GM10847 (cell line): ENCODE data around the gene IQCE.

Experiments used
- POLR2A ChIP-seq: IDR thresholded peaks from 2 replicates; pipeline ENCODE4 v1.6.1; 2011; ENCODE audit not compliant: insufficient read length; ENCODE audit errors: extremely low read depth

The IQCE gene

DNA sequence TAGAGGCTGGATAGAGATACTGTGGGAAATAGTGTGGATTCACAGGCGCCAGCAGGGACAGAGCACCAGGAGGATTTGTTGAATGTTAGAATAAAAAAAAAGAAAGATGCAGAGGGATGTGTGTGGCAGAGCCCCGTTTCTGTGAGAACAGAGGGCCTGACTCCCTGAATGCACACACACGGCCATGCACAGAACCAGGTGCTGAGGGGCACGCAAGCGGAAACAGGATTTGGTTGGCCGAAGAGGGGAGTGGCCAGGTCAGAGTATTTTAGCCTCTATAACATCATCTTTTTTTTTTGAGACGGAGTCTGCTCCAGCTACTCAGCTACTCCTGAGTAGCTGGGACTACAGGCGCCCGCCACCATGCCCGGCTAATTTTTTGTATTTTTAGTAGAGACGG, 21.9 kb downstream of the IQCE start:
- TF ChIP-seq POLR2A, result no peak

GRCh38 chr7:2582006-2582735, 23.4 kb downstream of the IQCE start:
- TF ChIP-seq POLR2A, result no peak

GRCh38 chr7:2583798-2584580, 25.2 kb downstream of the IQCE start:
- TF ChIP-seq POLR2A, result no peak

DNA sequence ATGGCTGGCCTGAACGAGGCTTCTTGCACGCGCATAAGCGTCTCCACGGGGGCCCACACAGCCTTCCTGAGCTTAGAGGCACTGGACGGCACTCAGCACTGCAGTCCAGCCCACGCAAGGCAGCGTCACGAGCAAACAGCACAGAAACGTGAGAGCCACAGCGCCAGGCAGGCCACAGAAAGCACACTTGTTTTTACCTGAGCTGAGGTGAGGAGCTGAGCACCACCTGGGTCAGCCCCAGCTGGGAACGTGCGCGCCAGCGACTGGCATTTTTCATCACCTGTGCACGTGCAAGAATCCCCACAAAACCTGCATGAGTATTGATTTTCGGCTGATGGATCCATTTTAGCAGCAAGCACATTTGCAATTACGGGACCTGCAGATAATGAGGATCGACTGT, 26.7 kb downstream of the IQCE start:
- TF ChIP-seq POLR2A, result no peak

DNA sequence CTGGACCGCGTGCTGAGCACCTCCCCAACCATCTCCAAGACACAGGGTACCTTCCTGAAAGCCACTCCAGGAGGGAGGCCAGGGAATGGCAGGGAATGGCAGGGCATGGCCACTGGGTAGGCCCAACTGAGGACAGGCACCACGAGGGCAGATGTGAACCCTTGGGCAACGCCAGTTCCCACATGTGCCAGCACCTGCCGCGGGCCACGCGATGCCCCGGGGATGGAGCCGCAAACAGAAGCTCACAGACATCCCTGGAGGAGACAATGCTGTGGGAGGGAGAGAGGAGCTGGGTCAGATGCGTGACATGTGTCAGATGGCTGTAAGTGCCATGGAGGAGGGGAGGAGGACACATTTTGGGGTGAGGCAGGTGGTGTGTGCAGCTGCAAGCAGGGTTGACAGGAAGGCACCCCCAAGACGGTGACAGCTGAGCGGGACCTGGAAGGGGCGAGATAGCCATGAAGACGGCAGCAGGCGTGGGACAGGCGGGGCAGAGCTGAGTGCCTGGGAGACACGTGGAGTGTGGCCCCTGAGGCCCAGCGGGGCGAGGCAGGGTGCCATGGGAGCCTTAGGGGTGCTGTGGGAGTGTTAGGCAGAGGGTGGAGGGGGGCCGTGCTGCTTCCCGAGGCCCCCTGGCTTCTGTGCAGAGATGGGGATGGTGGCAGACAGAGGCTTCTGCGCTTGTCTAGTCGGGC, 27.7 kb downstream of the IQCE start:
- TF ChIP-seq POLR2A, result no peak

DNA sequence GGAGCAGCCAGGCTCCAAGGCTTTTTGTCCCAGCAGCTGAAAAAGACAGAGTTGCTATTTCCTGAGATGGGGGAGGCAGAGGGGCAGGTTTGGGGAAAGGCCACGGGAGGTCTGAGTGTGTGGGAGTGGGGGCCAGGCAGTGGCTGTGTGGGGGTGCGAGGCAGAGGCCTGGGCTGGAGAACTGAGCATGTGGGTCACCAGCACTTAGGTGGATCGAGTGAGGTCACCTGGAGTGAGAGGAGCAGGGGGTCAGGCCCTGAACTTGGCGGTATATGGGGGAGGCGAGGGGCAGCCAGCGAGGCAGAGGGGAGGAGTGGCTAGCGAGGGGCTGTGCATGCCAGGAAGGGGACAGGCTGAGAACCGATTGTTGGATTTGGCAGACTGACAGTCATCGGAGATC, 28.4 kb downstream of the IQCE start:
- no peak for TF ChIP-seq POLR2A

DNA sequence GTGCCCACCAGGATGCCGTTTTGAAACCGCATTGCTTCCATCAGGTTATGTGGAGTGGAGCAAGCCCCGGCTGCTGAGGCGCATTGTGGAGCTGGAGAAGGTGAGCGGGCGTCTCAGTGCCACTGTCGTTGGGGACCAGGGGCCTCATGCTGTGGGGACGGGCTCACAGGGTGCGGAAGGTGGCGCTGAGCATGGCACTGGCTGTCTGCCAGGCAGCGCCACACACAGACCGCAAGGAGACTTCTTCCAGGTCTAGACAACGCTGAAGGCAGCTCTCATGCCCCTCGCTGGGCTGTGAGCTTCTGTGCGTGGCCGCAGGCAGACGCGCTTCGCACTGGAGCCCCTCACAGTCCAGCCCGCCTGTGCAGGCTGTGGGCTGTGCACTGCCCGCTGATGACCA, 29.0 kb downstream of the IQCE start:
- no peak for TF ChIP-seq POLR2A

DNA sequence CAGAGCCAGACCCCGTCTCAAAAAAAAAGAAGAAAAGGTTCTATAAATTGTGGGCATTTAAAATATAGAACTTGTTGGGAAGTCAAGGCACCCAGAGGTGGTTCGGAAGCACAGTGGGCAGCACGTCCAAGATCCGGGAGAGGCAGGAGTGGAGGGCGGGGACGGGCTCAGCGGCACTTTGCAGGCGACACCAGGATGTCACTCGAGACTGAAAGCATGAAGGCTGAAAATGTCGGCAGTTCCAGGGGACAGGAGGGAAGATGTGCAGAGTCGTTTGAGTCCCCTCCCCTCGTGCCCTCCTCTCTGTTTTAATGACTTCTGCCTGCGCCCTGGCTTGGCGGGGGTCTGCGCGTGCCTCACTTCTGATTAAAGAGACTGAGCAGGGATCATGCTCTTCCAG, 30.6 kb downstream of the IQCE start:
- no peak for TF ChIP-seq POLR2A

- TF ChIP-seq POLR2A, result no peak
Measured at GRCh38 chr7:2592375-2592865, 33.6 kb downstream of the IQCE start.

DNA sequence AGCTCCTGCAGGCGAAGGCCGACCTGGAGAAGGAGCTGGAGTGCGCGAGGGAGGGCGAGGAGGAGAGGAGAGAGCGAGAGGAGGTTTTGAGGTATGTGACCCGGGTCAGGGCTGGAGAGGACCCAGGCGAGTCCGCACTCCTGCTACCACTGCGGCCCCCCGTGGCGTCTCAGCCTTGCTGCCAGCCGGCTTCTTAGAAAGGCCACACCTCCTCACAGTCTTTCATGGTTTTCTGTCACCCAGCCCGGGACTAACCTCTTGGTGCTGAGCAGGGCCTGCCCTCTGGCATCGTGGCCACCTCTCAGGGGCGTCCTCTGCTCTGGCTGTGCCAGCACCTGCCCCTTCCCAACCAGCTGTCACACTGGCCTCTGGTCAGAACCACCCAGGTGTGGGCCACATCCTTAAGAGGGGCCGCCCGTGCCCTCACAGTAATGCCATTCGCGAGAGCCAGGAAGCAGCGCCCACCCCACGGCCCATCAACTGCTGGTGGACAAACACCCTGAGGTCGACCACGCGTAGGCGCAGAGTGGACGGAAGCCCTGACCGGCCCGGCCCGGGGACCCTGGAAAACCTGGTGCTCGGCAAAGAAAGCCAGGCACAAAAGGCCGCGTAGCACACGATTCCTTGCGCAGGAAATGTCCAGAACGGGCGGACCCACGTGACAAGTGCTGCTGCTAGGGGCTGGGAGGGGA, 34.4 kb downstream of the IQCE start:
- TF ChIP-seq POLR2A, result no peak

DNA sequence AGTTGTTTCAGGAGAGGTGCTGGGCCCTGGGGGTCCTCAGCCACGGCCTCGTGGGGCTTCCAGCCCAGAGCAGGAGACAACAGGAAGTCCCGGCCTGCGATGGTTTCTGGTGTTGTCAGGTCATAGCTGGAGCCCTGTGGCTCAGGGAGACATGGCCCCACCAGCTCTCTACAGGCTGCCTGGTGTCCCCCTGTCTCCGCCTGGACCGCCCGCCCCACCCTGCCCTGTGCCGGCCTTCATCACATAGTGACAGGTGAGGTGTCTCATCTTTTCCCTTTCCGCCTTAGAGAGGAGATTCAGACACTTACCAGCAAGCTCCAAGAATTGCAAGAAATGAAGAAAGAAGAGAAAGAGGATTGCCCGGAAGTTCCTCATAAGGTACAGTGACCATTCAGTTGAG, 35.8 kb downstream of the IQCE start:
- TF ChIP-seq POLR2A, result no peak

- TF ChIP-seq POLR2A, result no peak
Measured at GRCh38 chr7:2595258-2595860, 36.6 kb downstream of the IQCE start.

- TF ChIP-seq POLR2A, result no peak
Measured at GRCh38 chr7:2596464-2597272, 37.9 kb downstream of the IQCE start.

- no peak for TF ChIP-seq POLR2A
Measured at GRCh38 chr7:2597273-2597640, 38.5 kb downstream of the IQCE start.
